Activated CD4-positive, alpha-beta T cell treated with anti-CD3 and anti-CD28 coated beads, Interleukin-2, amount 10 ng/mL, durations not matched to agents 24 days and 14 days (primary cell): Measurements from ENCODE around the gene SLC66A1. TPM values are rescaled to one million over a fixed set of nuclear protein-coding genes. Genes with fewer than 3 reads are reported as not detected.

Experiments used
- DNase-seq: peaks from one replicate; pipeline ENCODE4 v3.0.0; 2022
- H3K27ac Mint-ChIP-seq: one replicate; pipeline ENCODE4 v1.8.0; 2022; ENCODE audit warnings: mild to moderate bottlenecking, mixed read lengths
- H3K27me3 Mint-ChIP-seq: one replicate; pipeline ENCODE4 v1.8.0; 2022; ENCODE audit warnings: mixed read lengths
- H3K36me3 Mint-ChIP-seq: one replicate; pipeline ENCODE4 v1.8.0; 2022; ENCODE audit warnings: low read depth, mild to moderate bottlenecking, mixed read lengths
- H3K4me1 Mint-ChIP-seq: one replicate; pipeline ENCODE4 v1.8.0; 2021; ENCODE audit warnings: mixed read lengths
- H3K4me3 Mint-ChIP-seq: one replicate; pipeline ENCODE4 v1.8.0; 2022; ENCODE audit warnings: mild to moderate bottlenecking, moderate library complexity, mixed read lengths
- H3K9me3 Mint-ChIP-seq: one replicate; pipeline ENCODE4 v1.8.0; 2021; ENCODE audit warnings: mixed read lengths
- intact Hi-C: fragments of 100-400 bp; cut with micrococcal nuclease; formaldehyde crosslinking; loops from one replicate; pipeline ENCODE4 v1.15.1; 2023
- total RNA-seq: library from RNA; stranded (reverse); gene quantifications from 2 replicates; pipeline ENCODE4 v1.2.3, GENCODE V29; 2022

SLC66A1 gene
- total RNA-seq, 1 donor from 2014 or later: 10.1 TPM

DNA sequence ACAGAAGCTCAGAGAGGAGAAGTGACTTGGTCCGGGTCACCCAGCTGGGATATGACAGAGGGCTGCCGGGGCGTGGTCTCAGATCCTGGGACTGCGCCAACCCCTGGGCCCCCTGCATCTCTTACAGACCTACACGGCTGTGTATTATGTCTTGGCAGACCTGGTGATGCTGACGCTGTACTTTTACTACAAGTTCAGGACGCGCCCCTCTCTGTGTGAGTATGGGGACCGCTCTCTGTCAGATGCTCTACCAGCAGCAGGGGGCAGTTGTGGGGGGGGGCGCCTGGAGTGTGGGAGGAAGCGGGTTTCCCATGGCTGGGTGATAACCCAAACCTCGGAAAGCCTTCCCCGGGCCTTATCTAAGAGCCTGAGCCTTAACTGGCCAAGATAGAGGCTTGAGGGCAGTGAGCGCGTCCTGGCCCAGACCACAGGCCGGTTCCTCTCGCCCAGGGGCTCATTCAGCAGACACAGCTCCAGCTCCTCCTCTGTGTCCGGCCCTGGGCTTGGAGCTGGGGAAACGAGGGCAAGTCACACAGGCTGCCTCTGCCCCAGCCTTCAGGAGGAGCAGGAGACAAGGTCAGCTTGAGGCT, 13.3 kb downstream of the SLC66A1 start:
- Mint-ChIP-seq H3K4me3 (no peak overlapping the region), H3K36me3 (no peaks in the 10 kb centered on the region), H3K9me3 (no peaks in the 10 kb centered on the region), H3K27ac (no peak overlapping the region), H3K4me1 (no peaks in the 10 kb centered on the region), H3K27me3 (no peaks in the 10 kb centered on the region)
- intact Hi-C loops: no loop called here
- no peak for DNase-seq

GRCh38 chr1:19325958-19326747, 14.0 kb downstream of the SLC66A1 start:
- no peaks in the 10 kb centered on the region for H3K36me3 Mint-ChIP-seq
- H3K4me1 Mint-ChIP-seq: no peaks in the 10 kb centered on the region
- intact Hi-C loops: no loop called here
- no peak overlapping the region for H3K4me3 Mint-ChIP-seq
- H3K9me3 Mint-ChIP-seq: no peaks in the 10 kb centered on the region
- DNase-seq: no peak
- no peaks in the 10 kb centered on the region for H3K27me3 Mint-ChIP-seq
- no peak overlapping the region for H3K27ac Mint-ChIP-seq

- intact Hi-C loops: no loop called here
- DNase-seq: no peak
- H3K27me3 Mint-ChIP-seq: no peaks in the 10 kb centered on the region
- no peaks in the 10 kb centered on the region for H3K4me1 Mint-ChIP-seq
- H3K9me3 Mint-ChIP-seq: no peaks in the 10 kb centered on the region
- H3K4me3 Mint-ChIP-seq: no peak overlapping the region
- H3K27ac Mint-ChIP-seq: no peak overlapping the region
- no peaks in the 10 kb centered on the region for H3K36me3 Mint-ChIP-seq
Measured at GRCh38 chr1:19326748-19327065, 14.6 kb downstream of the SLC66A1 start.

- Mint-ChIP-seq H3K27ac (no peak overlapping the region), H3K4me1 (no peaks in the 10 kb centered on the region), H3K4me3 (no peak overlapping the region), H3K27me3 (no peaks in the 10 kb centered on the region), H3K9me3 (no peaks in the 10 kb centered on the region), H3K36me3 (no peaks in the 10 kb centered on the region)
- no peak for DNase-seq
- intact Hi-C loops: no loop called here
Measured at GRCh38 chr1:19327301-19327700, 15.2 kb downstream of the SLC66A1 start.

DNA sequence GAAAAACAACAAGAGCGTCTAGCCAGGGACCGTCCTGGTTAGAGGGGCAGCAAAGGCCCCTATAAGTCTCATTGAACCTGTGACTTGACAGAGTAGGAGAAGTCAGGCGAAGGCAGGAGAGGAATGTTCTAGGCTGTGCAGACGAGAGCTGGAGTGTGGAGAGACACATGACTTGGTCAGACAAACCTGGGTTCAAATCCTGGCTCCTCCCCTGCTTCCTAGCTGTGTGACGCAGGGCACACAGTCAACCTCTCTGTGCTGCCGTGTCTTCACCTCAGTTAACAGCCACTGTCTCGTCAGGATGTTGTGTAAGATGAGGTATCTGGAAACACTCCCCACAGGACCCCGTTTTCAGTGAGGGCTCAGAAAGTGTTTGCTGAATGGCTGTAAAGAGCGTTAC, 15.6 kb downstream of the SLC66A1 start:
- Mint-ChIP-seq H3K27me3 (no peaks in the 10 kb centered on the region), H3K4me3 (no peak overlapping the region), H3K27ac (peak overlapping the region; percentile 56), H3K9me3 (no peaks in the 10 kb centered on the region), H3K36me3 (no peaks in the 10 kb centered on the region), H3K4me1 (no peaks in the 10 kb centered on the region)
- intact Hi-C loops: no loop called here
- no peak for DNase-seq

- H3K4me1 Mint-ChIP-seq: no peaks in the 10 kb centered on the region
- no peak overlapping the region for H3K27ac Mint-ChIP-seq
- no peak overlapping the region for H3K4me3 Mint-ChIP-seq
- H3K9me3 Mint-ChIP-seq: no peaks in the 10 kb centered on the region
- no peaks in the 10 kb centered on the region for H3K27me3 Mint-ChIP-seq
- intact Hi-C loops: no loop called here
- no peak for DNase-seq
- no peaks in the 10 kb centered on the region for H3K36me3 Mint-ChIP-seq
Measured at GRCh38 chr1:19328486-19328885, 16.4 kb downstream of the SLC66A1 start.

DNA sequence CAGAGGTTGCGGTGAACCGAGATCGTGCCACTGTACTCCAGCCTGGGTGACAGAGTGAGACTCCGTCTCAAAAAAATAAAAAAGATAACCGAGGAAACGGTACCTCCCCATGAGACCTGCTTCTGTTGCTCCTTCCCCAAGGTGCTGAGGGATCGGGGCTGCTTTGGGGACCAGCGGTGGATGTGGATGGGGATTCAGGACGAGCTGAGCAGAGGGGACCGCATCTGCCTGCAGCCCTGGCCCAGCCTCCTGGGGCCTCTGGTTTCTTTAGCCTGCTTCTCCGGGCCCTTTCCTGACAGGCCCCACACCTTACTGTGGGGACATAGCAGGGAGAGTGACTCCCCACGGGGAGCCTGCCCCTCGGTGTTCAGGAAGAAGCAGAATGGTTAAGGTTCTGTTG, 17.1 kb downstream of the SLC66A1 start:
- DNase-seq: no peak
- Mint-ChIP-seq H3K27me3 (no peaks in the 10 kb centered on the region), H3K4me3 (no peak overlapping the region), H3K27ac (no peak overlapping the region), H3K9me3 (no peaks in the 10 kb centered on the region), H3K36me3 (no peaks in the 10 kb centered on the region), H3K4me1 (peaks cover 1% of the 10 kb centered on the region)
- intact Hi-C loops: no loop called here

GRCh38 chr1:19329611-19330010, 17.5 kb downstream of the SLC66A1 start:
- H3K27ac Mint-ChIP-seq: no peak overlapping the region
- H3K9me3 Mint-ChIP-seq: no peaks in the 10 kb centered on the region
- intact Hi-C loops: no loop called here
- no peak overlapping the region for H3K4me3 Mint-ChIP-seq
- no peak for DNase-seq
- no peaks in the 10 kb centered on the region for H3K36me3 Mint-ChIP-seq
- H3K27me3 Mint-ChIP-seq: no peaks in the 10 kb centered on the region
- H3K4me1 Mint-ChIP-seq: peaks cover 1% of the 10 kb centered on the region

DNA sequence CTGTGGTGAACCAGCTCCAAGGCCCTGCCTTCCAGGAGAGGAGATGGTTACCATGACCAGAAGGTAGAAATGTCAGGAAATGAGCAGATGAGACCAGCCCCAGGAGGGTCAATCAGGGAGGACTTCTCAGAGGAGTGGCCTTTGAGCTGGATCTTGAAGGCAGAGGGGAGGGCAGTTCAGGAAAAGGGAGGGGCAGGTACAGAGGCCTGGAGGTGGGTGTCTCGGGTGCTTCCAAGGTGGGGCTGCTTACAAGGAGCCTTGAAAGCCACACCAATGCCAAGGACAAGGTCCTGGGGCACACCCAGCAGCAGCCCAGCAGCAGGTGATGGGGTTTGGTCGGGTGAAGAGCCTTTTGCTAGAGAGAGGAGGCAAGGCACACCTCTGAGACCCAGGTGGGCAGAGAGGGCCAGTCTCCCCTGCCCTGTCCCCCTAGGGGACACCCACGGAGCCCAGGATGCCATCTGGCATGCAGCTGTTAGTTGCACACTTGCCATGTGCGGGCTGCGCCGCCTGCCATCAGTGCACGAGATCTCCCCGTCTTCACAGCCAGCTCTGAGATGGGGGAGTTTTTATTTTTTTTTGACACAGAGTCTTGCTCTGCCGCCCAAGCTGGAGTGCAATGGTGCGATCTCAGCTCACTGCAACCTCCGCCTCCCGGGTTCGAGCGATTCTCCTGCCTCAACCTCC, 18.5 kb downstream of the SLC66A1 start:
- Mint-ChIP-seq H3K4me3 (no peak overlapping the region), H3K4me1 (peaks cover 1% of the 10 kb centered on the region), H3K36me3 (no peaks in the 10 kb centered on the region), H3K27ac (no peak overlapping the region), H3K9me3 (no peaks in the 10 kb centered on the region), H3K27me3 (no peaks in the 10 kb centered on the region)
- no peak for DNase-seq
- intact Hi-C loops: no loop called here

DNA sequence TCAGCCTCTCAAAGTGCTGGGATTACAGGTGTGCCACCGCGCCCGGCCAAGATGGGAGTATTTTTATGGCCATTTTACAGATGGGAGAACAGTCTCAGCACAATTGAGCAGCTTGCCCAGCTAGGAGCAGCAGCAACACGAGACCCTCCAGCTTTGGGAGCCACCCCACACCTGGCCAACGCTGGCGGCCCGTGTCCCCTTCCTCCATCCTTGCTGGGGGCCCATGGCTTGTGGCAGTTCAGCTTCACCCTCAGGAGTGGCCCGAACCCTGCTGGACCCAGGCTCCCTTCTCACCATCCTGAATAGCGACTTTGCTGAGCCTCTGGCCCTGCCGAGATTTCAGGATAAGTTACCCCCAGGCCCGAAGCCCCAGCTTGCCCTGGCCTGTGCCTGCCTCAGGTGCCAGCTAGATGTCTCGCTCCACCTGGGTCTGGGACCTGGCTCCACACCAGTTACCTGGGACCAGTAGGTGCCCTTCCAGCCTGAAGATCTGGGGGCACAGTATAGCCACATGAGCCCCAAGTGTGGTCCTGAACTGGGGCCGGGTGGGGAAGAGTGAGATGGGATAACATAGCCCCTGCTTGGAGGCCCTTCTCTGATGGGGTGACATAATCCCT, 19.2 kb downstream of the SLC66A1 start:
- H3K4me1 Mint-ChIP-seq: peaks cover 4% of the 10 kb centered on the region
- no peak overlapping the region for H3K4me3 Mint-ChIP-seq
- DNase-seq: no peak
- no peaks in the 10 kb centered on the region for H3K9me3 Mint-ChIP-seq
- no peak overlapping the region for H3K27ac Mint-ChIP-seq
- intact Hi-C loops: no loop called here
- H3K36me3 Mint-ChIP-seq: no peaks in the 10 kb centered on the region
- H3K27me3 Mint-ChIP-seq: no peaks in the 10 kb centered on the region

DNA sequence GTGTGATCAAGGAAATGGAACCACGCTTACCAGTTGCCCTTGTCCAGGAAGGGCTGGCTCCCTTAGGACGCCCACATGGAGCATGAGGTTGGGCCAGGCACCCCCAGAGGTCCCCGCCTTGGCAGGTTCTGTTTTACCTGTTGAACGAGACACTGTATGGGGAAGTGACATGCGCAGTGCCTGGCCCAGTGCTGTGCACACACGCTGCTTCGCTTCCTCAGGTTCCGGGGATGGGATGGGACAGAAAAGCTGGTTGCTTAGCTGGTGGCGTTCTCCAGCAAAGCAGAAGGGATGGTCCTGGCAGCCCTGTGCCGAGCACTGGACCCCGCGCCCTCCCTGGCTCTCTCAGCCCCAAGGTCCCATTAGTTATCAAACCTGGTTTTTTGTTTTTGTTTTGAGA, 20.7 kb downstream of the SLC66A1 start:
- Mint-ChIP-seq H3K36me3 (peaks cover under 1% of the 10 kb centered on the region), H3K27me3 (no peaks in the 10 kb centered on the region), H3K4me1 (peaks cover 14% of the 10 kb centered on the region), H3K9me3 (no peaks in the 10 kb centered on the region), H3K27ac (no peak overlapping the region), H3K4me3 (no peak overlapping the region)
- intact Hi-C loops: no loop called here
- no peak for DNase-seq

DNA sequence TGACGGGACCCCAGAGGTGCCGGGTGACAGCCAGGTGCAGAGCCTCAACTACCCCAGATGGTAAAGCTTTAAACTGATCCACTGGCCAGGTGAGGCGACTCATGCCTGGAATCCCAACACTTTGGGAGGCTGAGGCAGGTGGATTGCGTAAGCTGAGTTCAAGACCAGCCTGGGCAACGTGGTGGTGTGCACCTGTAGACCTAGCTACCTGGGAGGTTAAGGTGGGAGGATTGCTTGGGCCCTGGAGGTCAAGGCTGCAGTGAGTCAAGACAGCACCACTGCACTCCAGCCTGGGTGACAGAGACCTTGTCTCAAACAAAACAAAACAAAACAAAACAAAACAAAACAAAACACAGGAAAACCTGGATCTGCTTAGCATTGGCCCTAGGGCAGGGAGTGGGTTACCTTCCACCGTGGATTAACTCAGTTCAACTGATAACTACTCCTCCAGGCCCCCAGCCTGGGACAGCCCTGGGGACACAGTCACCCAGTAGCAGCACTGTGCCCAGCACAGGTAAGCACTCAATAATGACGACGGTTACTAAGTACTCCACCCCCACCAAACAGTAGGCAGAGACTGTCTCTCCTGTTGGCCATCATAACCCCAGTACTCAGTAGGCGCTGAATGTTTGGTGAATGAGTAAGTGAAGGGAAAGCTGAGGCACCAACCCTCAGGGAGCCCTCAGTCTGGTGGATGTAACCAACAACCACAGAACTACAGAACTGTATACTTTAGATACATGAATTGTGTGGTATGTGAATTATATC, 21.6 kb downstream of the SLC66A1 start:
- Mint-ChIP-seq H3K27ac (no peak overlapping the region), H3K4me1 (peaks cover 14% of the 10 kb centered on the region), H3K9me3 (no peaks in the 10 kb centered on the region), H3K4me3 (no peak overlapping the region), H3K27me3 (no peaks in the 10 kb centered on the region), H3K36me3 (peaks cover 7% of the 10 kb centered on the region)
- DNase-seq: no peak
- intact Hi-C loops: no loop called here

GRCh38 chr1:19336543-19336942, 24.4 kb downstream of the SLC66A1 start:
- H3K27me3 Mint-ChIP-seq: no peaks in the 10 kb centered on the region
- DNase-seq: no peak
- H3K4me3 Mint-ChIP-seq: no peak overlapping the region
- H3K36me3 Mint-ChIP-seq: peaks cover 18% of the 10 kb centered on the region
- no peaks in the 10 kb centered on the region for H3K9me3 Mint-ChIP-seq
- peak overlapping the region; percentile 86 for H3K27ac Mint-ChIP-seq
- intact Hi-C loops: no loop called here
- peaks cover 17% of the 10 kb centered on the region for H3K4me1 Mint-ChIP-seq

- peaks cover 22% of the 10 kb centered on the region for H3K36me3 Mint-ChIP-seq
- H3K27me3 Mint-ChIP-seq: no peaks in the 10 kb centered on the region
- H3K27ac Mint-ChIP-seq: peak overlapping the region; percentile 30
- no peak overlapping the region for H3K4me3 Mint-ChIP-seq
- intact Hi-C loops: no loop called here
- no peak for DNase-seq
- H3K4me1 Mint-ChIP-seq: peaks cover 17% of the 10 kb centered on the region
- no peaks in the 10 kb centered on the region for H3K9me3 Mint-ChIP-seq
Measured at GRCh38 chr1:19337289-19337688, 25.2 kb downstream of the SLC66A1 start.
